Pancreas (tissue), 10 donors: ENCODE data around the gene GRB7. TPM values are rescaled to one million over a fixed set of nuclear protein-coding genes. Genes with fewer than 3 reads are reported as not detected.

Source experiments
- ATAC-seq, 4 donors: fragments of 200-7000 bp; cut with Tn5 transposase; one replicate each; pipeline versions ENCODE4 v1.8.0 to v1.9.1; 2020; ENCODE audit warnings: mild to moderate bottlenecking in 4 of 4, moderate library complexity in 4 of 4
- DNase-seq, 6 donors: peaks; one replicate each; pipeline ENCODE4 v3.0.0-alpha.2; 2020
- FAIRE-seq: peaks from 2 replicates; lab custom pipeline; 2012; peaks lifted over from hg19 to GRCh38; lab: Jason Lieb, UNC
- H3K27ac ChIP-seq, 4 donors: fragments of 200-600 bp; sonication (generic); 1 replicate in 3 of 4; 2 replicates in 1 of 4; pipeline versions ENCODE4 v1.5.0 to v1.8.0; 2020
- H3K27me3 ChIP-seq, 4 donors: fragments of 200-600 bp; one replicate each; pipeline ENCODE4 v1.8.0; 2021
- H3K36me3 ChIP-seq, 3 donors: fragments of 200-600 bp; sonication (generic) in 1 of 3; one replicate each; pipeline versions ENCODE4 v1.5.0 to v1.8.0; 2020 to 2021
- H3K4me1 ChIP-seq, 3 donors: fragments of 200-600 bp; one replicate each; pipeline ENCODE4 v1.8.0; 2021
- H3K4me3 ChIP-seq, 4 donors: fragments of 200-600 bp; sonication (generic) in 2 of 4; one replicate each; pipeline versions ENCODE4 v1.5.0 to v1.8.0; 2020 to 2021
- H3K9me3 ChIP-seq, 4 donors: fragments of 200-600 bp; one replicate each; pipeline ENCODE4 v1.8.0; 2021
- CTCF ChIP-seq, 4 donors: fragments of 200-600 bp; sonication (generic) in 3 of 4; IDR thresholded peaks; one replicate each; pipeline versions ENCODE4 v1.5.0 to v1.8.0; 2021; ENCODE audit warnings: antibody characterized with exemption in 4 of 4
- whole genome bisulfite sequencing, 2 donors: extraction: QIAGEN DNeasy Blood & Tissue Kit; methylation state at CpG; one replicate each; pipeline ENCODE4 v1.1.7; 2013; 5-methylcytosine and 5-hydroxymethylcytosine counted together
- intact Hi-C, 3 donors: fragments of 100-400 bp; cut with DNase I; formaldehyde crosslinking; loops; one replicate each; pipeline versions ENCODE4 v1.11.1 to v1.14.2; 2022
- polyA plus RNA-seq, 2 donors: library from polyadenylated mRNA; stranded (reverse); fragments of 200-250 nt; gene quantifications; one replicate each; pipeline ENCODE4 v1.2.3, GENCODE V29; 2013
- total RNA-seq, 6 donors: library from RNA; stranded (reverse); fragmentation: NEBNext Ultra II Directional in 4 of 6; extraction: Animal tissue kit (Norgen Biotek cat#: 25700) in 4 of 6; gene quantifications; one replicate each; pipeline versions ENCODE4 v1.2.1 to v1.2.4, GENCODE V29; 2021 to 2023
- donor health status: healthy with polysubstance abuse.
- donor health status: DM: no; HTN: no; CAD: no; lungs with moderate emphysema.
- donor health status: DM: no; HTN: no; CAD: no.
- donor health status: control.
- donor health status: control.
- donor health status: Bipolar disorder and iron deficiency.
- donor health status: DM: yes; HTN: yes; CAD: no.
- donor health status: DM: no; HTN: no; CAD: no.
- donor health status: DM: no; HTN: no; CAD: no.
- donor health status: DM: yes; HTN: yes; CAD: no.

Gene GRB7
- total and polyA plus RNA-seq, 8 donors = 17.8 to 64.4 (median 32.4) TPM

GRCh38 chr17:39704821-39705551 lies 32.8 kb upstream of the GRB7 start:
- Histone ChIP-seq H3K27ac (peak overlapping the region; percentile 90 to 96 (median 94)), H3K36me3 (peaks cover 0 to 17% (median 3%) of the 10 kb centered on the region in 3 donors), H3K9me3 (no peaks in the 10 kb centered on the region), H3K4me1 (peaks cover 30 to 53% (median 44%) of the 10 kb centered on the region in 3 donors), H3K27me3 (no peaks in the 10 kb centered on the region), H3K4me3 (peak overlapping the region in 2 of 4 donors; percentile 15 to 16)
- FAIRE-seq (no peak), ATAC-seq (peak in 1 of 4 donors; percentile 9), DNase-seq (peak in 2 of 6 donors; percentile 29 to 54)
- no peak for TF ChIP-seq CTCF (IDR thresholded peaks at IDR 0.05)
- intact Hi-C loops = no loop called here
- 30 to 31% methylated on average over 11 of the region's 11 CpGs for WGBS, 2 donors

- H3K27ac ChIP-seq = peak overlapping the region; percentile 90 to 96 (median 94)
- no peak for FAIRE-seq
- peak overlapping the region in 2 of 4 donors; percentile 15 to 16 for H3K4me3 ChIP-seq
- H3K4me1 ChIP-seq = peaks cover 30 to 53% (median 44%) of the 10 kb centered on the region in 3 donors
- peak; percentile 85 to 92 (median 88) for ATAC-seq
- no peaks in the 10 kb centered on the region for H3K9me3 ChIP-seq
- peaks cover 0 to 26% (median 3%) of the 10 kb centered on the region in 3 donors for H3K36me3 ChIP-seq
- peak; percentile 82 to 95 (median 92) for DNase-seq
- no peak for TF ChIP-seq CTCF (IDR thresholded peaks at IDR 0.05)
- H3K27me3 ChIP-seq = no peaks in the 10 kb centered on the region
- intact Hi-C loops = no loop called here
- WGBS, 2 donors = 11 to 17% methylated on average over 12 of the region's 12 CpGs
These were observed 31.9 kb upstream of the GRB7 start for GRCh38 chr17:39705786-39706348.

- ATAC-seq = peak; percentile 3 to 6 (median 4)
- Histone ChIP-seq H3K4me1 (peaks cover 30 to 53% (median 44%) of the 10 kb centered on the region in 3 donors), H3K9me3 (no peaks in the 10 kb centered on the region), H3K27me3 (no peaks in the 10 kb centered on the region), H3K27ac (peak overlapping the region; percentile 90 to 96 (median 94)), H3K4me3 (peak overlapping the region in 2 of 4 donors; percentile 14 to 16), H3K36me3 (peaks cover 0 to 31% (median 3%) of the 10 kb centered on the region in 3 donors)
- no peak for FAIRE-seq
- DNase-seq = no peak
- 35 to 41% methylated on average over 8 of the region's 8 CpGs for whole genome bisulfite sequencing, 2 donors
- intact Hi-C loops = no loop called here
- TF ChIP-seq CTCF (IDR thresholded peaks at IDR 0.05) = no peak
These were observed 31.4 kb upstream of the GRB7 start for GRCh38 chr17:39706383-39706782.

- no peaks in the 10 kb centered on the region for H3K9me3 ChIP-seq
- peaks cover 0 to 36% (median 3%) of the 10 kb centered on the region in 3 donors for H3K36me3 ChIP-seq
- H3K4me1 ChIP-seq = peaks cover 30 to 50% (median 44%) of the 10 kb centered on the region in 3 donors
- H3K4me3 ChIP-seq = peak overlapping the region in 1 of 4 donors; percentile 14
- no peaks in the 10 kb centered on the region for H3K27me3 ChIP-seq
- WGBS, 2 donors = 47 to 65% methylated on average over 7 of the region's 7 CpGs
- DNase-seq (peak in 2 of 6 donors; percentile 54 to 74), ATAC-seq (no peak), FAIRE-seq (no peak)
- no peak for TF ChIP-seq CTCF (IDR thresholded peaks at IDR 0.05)
- H3K27ac ChIP-seq = peak overlapping the region; percentile 90 to 96 (median 94)
- intact Hi-C loops = no loop called here
These were observed 30.8 kb upstream of the GRB7 start for GRCh38 chr17:39706921-39707337.
